NCI-H345 (cell line): ENCODE measurements around the gene RAB3IL1.

Experiments used
- DNase-seq: peaks from one replicate; lab custom pipeline; 2025; lab: John Stamatoyannopoulos, UW

RAB3IL1 gene

DNA sequence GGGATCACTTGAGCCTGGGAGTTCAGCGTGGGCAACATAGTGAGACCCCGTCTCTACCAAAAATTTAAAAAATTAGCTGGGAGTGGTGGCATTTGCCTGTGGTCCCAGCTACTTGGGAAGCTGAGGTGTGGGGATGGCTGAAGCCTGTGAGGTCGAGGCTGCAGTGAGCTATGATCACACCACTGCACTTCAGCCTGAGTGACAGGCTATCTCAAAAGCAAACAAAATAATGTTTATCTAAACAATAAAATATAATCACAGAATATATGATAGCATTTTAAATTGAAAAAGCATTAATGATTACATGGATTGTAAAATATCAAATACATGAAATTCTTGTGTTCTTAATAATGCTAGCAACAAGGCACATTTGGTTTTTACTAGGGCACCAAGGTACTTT, 35.5 kb upstream of the RAB3IL1 start:
- DNase-seq = no peak

DNA sequence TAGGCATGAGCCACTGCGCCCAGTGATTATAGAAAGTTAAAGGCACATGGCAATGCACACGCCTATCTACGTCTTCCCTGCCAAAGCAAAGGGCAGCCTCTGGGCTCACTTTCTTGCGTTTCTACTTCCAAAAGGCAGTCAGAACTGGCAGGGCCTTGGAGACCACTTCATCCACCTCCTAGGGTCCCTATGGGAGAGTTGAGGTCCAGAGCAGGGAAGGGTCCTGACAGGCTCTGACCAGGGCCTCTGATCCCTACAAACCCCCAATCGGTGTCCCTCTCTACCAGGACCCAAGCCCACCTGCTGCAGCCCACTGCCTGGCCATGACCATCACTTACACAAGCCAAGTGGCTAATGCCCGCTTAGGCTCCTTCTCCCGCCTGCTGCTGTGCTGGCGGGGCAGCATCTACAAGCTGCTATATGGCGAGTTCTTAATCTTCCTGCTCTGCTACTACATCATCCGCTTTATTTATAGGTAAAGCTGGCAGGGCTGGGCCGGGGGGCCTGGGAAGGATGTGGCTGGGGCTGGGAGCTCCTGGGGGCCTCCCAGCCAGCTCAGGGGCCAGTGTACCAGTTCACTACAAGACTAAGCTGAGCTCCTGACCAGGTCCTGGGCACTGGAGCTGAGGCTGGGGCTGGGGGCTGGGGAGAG, 34.2 kb upstream of the RAB3IL1 start:
- DNase-seq = no peak

DNA sequence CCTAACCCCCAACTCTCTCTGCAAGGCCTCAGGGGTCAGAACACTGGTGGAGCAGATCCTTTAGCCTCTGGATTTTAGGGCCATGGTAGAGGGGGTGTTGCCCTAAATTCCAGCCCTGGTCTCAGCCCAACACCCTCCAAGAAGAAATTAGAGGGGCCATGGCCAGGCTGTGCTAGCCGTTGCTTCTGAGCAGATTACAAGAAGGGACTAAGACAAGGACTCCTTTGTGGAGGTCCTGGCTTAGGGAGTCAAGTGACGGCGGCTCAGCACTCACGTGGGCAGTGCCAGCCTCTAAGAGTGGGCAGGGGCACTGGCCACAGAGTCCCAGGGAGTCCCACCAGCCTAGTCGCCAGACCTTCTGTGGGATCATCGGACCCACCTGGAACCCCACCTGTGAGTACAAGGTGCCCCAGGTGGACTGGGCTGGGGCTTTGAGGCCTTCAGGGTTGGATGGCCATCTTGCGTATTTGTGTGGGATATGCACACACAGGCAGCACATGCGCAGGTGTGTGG, 32.7 kb upstream of the RAB3IL1 start, which contains the start of gene BEST1:
TSS of gene BEST1 (plus strand) at position 317 of the 513 bp plus-strand sequence. CDS start 1,456 bp downstream, outside the sequence.
- no peak for DNase-seq

DNA sequence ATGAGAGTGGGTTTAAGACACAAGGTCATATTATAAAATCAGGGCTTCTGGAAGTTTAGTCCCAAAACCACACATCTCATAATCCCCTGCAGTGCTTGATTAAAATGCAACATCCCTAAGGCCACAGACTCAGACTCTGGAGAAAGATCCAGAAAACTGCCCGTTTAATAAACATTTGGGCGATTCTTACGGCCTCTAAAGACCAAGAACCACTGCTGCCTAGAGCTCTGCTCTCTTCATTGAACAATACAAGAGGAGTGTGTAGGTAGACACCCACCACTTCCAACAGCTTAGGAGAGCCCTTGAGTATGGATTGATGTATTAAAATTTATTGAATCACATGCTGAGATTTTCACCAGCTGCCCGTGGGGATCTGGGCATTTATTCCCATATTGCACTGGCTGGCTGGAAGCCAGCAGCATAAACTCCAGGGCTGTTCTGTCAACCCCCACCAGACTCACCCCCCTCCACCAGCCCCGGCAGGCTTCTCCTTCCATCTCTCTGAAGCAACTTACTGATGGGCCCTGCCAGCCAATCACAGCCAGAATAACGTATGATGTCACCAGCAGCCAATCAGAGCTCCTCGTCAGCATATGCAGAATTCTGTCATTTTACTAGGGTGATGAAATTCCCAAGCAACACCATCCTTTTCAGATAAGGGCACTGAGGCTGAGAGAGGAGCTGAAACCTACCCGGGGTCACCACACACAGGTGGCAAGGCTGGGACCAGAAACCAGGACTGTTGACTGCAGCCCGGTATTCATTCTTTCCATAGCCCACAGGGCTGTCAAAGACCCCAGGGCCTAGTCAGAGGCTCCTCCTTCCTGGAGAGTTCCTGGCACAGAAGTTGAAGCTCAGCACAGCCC, 32.0 kb upstream of the RAB3IL1 start:
- peak; percentile 95 for DNase-seq

DNA sequence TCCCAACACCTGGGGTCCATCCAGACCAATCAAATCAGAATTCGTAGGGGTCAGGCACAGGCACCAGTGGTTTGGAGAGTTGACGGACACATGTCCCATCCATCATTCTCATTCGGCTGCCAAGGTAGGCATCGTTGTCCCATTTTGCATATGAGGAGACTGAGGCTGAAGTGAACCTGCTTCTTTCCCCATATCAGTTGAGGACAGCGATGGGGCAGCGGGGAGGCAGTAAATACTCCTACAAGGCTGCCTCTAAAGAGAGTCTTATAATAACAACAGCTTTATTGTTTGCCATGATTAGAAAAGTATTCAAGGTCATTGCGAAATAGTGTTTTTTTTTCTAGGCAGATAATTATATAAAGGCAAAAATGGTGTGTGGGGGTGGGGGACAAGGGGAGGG, 31.1 kb upstream of the RAB3IL1 start:
- no peak for DNase-seq

DNA sequence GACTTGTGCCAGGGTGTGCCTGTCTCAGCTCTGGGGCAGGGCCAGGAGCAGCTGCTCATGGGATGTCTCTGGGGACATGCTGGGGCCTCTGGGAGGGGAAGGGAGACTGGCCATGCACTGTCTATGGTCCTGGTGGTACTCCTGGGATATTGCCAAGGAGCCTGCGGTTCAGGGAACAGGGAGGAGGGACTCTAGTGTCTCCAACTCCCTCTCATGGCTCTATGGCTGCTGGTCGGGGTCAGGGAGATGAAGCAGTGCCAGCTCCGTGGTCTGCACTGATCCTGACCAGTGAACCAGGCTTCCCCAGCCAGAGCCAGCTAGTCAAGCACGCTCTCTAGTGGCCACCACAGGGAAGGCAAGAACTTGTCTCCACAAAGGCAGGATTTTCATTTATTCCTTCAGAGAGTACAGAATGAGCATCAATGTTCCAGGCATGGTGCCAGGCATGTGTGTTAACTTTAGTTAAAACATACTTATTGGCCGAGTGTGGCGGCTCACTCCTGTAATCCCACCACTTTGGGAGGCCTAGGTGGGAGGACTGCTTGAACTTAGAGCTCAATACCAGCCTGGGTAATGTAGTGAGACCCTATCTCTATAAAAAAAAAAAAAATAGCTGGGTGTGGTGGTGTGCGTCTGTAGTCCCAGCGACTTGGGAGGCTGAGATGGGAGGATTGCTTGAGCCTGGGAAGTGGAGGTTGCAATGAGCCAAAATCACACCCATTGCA, 30.3 kb upstream of the RAB3IL1 start:
- DNase-seq = peak; percentile 84

DNA sequence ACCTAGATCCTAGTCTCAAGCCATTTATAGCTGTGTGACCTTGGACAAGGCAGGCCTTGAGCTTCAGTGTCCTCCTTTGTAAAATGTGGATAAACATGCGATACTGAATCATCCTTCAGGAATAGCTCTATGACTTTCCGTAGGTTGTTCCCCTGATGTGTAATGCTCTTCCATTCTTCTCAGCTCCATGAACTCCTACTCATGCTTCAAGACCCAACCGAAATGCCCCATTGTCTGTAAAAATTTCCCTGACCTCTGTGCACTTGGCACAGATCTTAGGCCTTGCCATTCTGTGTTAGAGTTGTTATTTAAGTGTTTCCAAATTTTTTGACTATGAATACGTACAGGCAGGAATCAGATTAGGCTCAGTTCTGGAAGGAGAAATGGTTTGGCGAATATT, 29.5 kb upstream of the RAB3IL1 start:
- no peak for DNase-seq

DNA sequence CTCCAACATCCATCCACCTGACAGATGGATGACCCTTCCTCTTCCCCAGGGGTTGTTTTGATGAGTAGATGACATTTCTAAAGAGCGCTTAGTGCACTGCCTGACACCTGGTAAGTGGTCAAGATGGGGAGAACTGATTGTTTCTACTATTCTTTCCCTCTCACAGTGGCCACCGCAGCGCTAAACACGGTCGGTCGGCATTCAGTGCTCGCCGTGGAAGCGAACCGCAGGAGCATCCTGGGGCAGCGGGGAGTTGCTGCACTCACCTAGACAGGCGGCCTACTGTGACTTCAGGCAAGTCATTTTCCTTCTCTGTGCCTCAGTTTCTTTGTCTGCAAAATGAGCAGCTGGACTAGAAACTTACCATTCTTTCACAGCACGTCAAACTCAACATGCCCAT, 27.8 kb upstream of the RAB3IL1 start:
- no peak for DNase-seq

DNA sequence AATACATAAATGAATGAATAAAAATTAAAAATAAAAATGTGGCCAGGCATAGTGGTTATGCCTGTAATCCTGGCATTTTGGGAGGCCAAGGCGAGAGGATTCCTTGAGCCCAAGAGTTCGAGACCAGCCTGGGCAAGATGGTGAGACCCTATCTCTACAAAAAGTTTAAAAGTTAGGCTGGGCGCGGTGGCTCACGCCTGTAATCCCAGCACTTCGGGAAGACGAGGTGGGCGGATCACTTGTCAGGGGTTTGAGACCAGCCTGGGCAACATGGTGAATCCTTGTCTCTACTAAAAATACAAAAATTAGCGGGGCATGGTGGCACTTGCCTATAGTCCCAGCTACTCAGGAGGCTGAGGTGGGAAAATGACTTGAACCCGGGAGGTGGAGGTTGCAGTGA, 23.1 kb upstream of the RAB3IL1 start:
- DNase-seq = no peak

DNA sequence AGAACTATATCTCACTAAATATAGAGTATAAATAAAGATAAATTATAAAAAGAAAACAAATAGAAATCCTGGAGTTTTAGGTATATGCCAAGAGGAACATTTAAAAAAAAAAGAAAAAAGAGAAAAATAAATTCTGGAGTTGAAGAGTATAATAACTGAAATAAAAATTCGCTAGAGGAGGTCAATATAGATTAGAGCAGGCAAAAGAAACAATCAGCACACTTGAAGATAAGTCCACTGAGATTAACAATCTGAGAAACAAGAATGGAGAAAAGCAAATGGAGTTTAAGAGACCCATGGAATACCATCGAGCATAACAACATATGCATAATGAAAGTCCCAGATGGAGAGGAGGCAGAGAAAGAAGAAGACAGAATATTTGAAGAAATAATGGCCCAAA, 18.5 kb upstream of the RAB3IL1 start:
- DNase-seq = no peak

DNA sequence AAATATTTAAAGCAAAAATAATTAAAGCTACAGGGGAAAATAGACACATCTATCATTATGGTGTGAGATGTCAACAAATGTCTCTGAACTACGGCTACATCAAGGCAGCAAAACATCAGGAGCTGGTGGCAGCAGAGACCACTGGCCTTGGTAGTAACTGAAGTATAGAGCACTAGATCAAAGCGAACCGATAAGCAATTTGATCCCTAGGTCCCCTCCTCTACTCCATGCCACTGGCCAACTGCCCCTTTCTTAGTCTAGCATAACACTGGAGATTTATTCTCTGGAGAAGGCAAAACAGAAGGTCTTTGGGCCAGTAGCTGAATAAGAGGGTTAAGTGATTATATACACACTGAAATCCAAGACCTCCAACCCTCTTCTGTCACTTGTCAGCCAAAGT, 13.6 kb upstream of the RAB3IL1 start:
- DNase-seq = no peak

DNA sequence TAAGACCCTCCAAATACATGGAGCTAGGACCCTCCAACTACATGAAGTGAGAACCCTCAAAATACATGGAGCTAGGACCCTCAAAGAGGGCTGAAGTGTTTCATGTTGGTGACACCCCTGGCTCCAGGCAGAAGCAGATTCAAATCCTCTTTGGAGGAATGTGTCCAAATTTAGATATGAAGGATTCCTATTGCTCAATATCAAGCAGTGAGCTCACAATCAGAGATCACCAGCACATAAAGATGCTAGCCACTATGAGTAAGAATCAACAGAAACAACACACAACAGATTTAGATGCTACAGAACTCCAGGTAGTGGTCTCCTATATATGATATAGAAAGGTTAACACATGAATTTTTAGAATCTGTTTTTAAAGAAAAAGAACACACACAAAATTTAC, 11.2 kb upstream of the RAB3IL1 start:
- no peak for DNase-seq

DNA sequence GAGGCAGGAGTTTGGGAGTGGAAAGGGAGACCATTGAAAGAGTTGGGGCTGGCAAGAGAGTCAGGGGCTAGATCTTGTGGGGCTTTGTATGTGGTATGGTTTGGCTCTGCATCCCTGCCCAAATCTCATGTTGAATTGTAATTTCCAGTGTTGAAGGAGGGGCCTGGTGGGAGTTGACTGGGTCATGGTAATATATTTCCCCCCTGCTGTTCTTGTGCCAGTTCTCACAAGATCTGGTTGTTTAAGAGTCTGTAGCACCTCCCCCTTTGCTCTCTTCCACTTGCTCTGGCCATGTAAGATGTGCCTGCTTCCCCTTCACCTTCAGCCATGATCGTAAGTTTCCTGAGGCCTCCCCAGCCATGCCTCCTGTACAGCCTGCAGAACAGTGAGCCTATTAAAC, 10.1 kb upstream of the RAB3IL1 start:
- no peak for DNase-seq

DNA sequence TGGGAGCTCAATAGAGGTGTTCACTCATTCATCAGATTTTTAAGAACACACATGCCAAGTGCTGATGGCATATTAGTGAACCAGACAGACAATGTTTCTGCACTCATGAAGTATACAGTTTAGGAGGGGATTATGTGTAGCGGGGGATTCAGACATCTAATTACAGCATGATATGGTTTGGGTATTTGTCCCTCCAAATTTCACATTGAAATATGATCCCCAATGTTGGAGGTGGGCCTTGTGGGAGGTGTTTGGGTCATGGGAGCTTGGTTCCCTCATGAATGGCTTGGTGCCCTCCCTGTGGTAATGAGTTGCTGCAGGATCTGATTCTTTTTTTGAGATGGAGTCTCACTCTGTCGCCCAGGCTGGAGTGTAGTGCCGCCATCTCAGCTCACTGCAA, 8.9 kb upstream of the RAB3IL1 start:
- DNase-seq = no peak

DNA sequence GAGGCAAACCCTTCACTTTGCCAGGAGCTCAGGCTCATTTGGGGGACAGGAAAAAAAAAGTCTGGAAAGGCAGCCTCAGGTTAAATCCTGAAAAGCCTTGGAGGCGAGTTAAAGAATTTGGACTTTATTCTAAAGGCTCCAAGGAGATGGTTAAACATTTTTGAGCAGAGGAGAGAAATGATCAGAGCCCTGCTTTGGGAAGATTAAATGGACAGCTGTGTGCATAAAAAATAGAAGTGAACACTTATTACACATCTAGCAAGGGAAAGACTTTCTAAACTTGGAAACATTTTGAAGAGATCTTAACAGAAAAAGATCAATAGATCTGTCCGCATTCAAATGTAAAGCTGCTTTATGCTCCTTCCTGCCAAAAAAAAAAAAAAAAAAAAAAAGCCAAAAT, 8.4 kb upstream of the RAB3IL1 start:
- no peak for DNase-seq

DNA sequence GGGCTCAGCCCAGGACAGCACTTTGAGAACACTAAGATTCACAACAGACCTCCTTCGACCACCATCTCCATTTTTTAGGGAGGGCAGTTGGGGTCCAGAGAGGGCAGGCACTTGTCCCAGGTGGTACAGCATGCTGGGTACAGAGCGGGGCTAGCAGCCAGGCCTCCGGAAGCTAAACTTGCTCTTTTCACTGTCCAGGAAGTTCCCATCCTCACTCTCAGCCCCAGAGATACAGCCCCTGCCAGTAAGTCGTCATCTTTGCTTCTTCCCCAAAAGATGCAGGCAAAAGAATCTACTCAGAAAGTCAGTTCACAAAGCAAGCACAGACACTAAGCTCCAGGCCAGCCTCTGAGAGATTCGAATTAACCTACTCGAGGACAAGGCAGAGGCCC, 6.7 kb upstream of the RAB3IL1 start:
- DNase-seq = no peak

DNA sequence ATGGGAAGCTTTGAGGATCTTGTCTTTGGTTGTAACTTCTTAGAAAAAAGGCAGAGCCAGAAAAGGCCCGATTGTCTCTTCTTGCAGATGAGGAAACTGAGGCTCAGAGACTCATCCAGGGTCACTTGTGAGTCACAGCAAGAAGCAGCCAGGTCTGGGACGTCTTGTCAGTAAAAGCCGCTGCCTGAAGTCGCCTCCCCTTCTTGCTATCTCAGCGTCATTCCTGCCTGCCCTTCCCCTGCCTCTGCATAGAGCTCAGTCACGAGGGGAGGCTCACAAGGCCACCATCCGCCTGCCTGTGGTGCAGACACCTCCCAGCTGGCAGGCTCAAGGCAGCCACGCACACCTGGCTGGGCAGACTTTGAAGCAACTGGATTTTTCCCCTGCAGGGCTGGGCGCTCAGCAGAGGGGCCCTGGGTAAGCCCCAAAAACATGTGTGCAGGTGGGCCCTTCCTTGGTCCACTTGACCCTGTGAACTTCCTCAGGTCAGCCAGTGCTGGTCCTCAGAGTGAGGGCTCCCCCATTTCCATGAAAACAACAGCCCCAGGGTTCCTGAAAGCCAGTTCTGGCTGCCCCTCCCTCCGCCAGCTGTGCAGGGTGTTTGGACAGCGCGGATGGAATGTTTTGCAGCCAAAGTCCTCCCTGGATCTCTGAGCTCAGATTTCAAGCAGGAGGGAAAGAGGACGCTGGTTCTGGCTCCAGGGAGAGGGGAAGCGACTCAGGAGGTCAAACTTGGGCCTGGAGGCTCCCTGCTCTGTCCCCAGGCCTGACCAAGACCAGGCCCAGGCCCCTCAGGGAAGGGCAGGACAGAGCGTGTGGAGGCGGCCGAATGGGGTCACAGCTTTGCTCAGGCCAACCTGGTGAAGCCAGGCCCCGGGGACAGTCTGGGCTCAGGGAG, 6.0 kb upstream of the RAB3IL1 start:
- no peak for DNase-seq

DNA sequence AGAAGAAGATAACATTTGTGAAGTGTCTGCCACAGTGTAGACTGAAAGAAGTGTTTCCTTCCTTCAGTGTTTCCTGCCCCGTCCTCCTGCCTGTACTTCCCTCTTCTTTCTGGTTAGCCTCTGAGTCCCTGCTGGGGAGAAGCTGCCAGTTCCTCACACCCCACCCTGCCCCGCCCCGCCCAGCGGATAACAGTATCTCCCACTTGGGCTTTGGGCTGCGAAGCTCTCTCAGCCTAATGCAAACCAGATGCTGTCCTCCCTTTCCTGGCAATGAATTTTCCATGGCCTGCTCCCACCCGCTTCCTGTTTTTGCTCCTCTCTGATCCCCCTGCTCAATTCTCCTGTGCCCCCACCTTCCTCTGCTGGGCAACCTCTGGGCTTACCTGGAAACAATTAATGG, 5.2 kb upstream of the RAB3IL1 start:
- no peak for DNase-seq

DNA sequence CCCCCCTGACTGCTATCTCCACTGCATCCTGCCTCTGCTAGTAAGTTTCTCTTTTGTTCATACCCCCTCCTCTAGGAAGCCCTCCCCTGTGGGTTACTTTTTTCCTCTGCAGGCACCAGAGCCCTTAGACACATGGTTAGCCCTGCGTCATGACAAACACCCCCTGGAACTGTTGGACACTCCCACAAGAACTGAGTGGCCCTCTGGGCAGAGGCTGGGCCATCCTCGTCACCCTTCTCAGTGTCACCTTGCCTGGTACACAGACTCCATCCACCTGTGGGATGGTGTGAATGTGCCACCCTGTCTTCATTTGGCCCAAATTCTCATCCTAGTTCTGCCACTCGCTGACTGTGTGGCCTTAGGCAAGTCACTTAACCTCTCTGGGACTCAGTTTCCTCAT, 4.1 kb upstream of the RAB3IL1 start:
- no peak for DNase-seq

DNA sequence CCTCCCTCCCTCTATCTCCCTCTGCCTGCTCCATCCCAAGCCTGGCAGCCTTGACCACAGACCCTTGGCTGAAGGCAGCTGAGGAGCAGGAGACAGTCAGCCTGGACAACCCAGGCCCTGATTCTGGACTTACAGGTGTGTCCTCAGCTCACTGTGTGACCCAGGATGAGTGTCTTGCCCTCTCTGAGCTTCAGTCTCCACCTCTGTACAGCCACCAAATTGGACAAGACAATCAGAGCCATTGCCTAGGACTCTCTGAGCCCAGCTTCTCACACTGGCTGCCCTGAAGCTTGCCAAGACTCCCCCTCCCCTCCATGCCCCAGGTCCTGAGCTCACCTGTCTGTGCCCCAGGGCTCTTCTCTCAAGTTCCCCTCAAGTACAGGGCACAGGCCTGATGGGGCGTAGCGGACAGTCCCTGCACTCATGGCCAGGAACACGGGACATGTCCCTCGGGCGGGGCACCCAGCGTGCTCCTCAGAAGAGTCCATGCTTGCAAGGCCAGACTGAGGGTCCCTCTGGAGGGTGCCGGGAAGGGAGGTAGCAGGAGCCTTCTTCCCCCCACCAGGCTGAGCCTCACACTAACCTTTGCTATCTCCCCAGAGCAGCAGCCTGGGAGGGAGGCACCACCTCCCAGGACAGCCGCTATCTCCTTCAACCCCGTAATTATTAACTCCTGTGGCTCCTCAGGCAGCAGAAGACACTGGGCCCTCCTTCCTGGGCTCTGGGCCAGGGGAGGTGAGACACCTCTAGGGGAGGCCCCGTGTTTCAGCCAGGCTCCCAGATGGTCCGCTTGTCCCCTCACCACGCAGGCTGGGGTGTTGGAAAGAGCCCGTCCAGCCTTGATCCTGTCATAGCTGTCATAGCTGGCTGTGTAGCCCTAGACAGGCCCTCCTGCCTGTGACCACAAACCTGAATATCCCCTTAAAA, 2.6 kb upstream of the RAB3IL1 start:
- DNase-seq = no peak
